Skin epidermis (tissue), 12 donors: Measurements from ENCODE around the gene POU6F2.

ENCODE experiments used
- H3K27ac ChIP-seq, 21 experiments: fragments of 200-600 bp; sonication (generic) in 11 of 21; one replicate each; pipeline ENCODE4 v1.5.0; 2020; ENCODE audit warnings: mild to moderate bottlenecking in 3 of 21, inconsistent platforms in 2 of 21, moderate library complexity in 2 of 21
- H3K4me3 ChIP-seq, 7 experiments: fragments of 200-600 bp; sonication (generic) in 2 of 7; one replicate each; pipeline ENCODE4 v1.5.0; 2020; ENCODE audit warnings: inconsistent platforms in 2 of 7, mild to moderate bottlenecking in 2 of 7, moderate library complexity in 1 of 7

The POU6F2 gene

GRCh38 chr7:39510864-39511354 is 533.2 kb downstream of the POU6F2 start:
- Histone ChIP-seq H3K27ac (no peak overlapping the region), H3K4me3 (no peak overlapping the region)

GRCh38 chr7:39515534-39516228 is 538.0 kb downstream of the POU6F2 start:
- H3K27ac ChIP-seq = no peak overlapping the region
- no peak overlapping the region for H3K4me3 ChIP-seq

DNA sequence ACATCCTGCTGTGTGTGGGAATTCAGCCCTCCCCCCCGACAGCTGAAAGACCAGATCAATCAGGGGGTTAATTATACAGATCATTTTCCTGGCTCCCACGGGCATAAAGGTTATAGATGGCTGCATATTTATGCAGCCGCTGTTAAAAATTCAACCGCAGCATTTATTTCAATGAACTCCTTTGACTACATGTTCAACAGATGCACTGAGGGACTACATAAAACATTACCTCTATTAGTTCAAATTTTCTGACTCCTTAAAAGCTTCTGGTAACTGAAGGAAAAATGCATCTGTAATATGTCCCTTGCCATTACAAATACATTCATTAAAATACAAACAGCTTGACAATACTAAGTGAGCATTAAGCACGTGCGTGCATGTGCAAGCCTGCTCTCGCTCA is 538.8 kb downstream of the POU6F2 start:
- Histone ChIP-seq H3K27ac (no peak overlapping the region), H3K4me3 (no peak overlapping the region)

- H3K4me3 ChIP-seq = no peak overlapping the region
- H3K27ac ChIP-seq = no peak overlapping the region
Observed at GRCh38 chr7:39517240-39517639, 539.5 kb downstream of the POU6F2 start.
